ENCODE measurements around the gene NKAIN1.

GRCh38 chr1:31164291-31164690 lies 75.4 kb downstream of the NKAIN1 start:
- TF ChIP-seq, protein P1, sequence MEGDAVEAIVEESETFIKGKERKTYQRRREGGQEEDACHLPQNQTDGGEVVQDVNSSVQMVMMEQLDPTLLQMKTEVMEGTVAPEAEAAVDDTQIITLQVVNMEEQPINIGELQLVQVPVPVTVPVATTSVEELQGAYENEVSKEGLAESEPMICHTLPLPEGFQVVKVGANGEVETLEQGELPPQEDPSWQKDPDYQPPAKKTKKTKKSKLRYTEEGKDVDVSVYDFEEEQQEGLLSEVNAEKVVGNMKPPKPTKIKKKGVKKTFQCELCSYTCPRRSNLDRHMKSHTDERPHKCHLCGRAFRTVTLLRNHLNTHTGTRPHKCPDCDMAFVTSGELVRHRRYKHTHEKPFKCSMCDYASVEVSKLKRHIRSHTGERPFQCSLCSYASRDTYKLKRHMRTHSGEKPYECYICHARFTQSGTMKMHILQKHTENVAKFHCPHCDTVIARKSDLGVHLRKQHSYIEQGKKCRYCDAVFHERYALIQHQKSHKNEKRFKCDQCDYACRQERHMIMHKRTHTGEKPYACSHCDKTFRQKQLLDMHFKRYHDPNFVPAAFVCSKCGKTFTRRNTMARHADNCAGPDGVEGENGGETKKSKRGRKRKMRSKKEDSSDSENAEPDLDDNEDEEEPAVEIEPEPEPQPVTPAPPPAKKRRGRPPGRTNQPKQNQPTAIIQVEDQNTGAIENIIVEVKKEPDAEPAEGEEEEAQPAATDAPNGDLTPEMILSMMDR (IDR thresholded peaks at IDR 0.05; ENCODE audit: low read length), result no peak
- TF ChIP-seq EZH2 (IDR thresholded peaks at IDR 0.05; ENCODE audit: borderline replicate concordance, low read length), result no peak
